Stimulated activated CD8-positive, alpha-beta memory T cell treated with anti-CD3 and anti-CD28 coated beads, Interleukin-4, amount 100 ng/mL, for 48 hours (primary cell): ENCODE results near the gene TNNC2.
"Not testable (repeated sequence)": the region's sequence is repeated elsewhere in the genome, so short reads cannot be mapped to it uniquely, and the experiment has no call there.

Source experiments
- DNase-seq: peaks from one replicate; pipeline ENCODE4 v3.0.0-alpha.2; 2020

Gene TNNC2

DNA sequence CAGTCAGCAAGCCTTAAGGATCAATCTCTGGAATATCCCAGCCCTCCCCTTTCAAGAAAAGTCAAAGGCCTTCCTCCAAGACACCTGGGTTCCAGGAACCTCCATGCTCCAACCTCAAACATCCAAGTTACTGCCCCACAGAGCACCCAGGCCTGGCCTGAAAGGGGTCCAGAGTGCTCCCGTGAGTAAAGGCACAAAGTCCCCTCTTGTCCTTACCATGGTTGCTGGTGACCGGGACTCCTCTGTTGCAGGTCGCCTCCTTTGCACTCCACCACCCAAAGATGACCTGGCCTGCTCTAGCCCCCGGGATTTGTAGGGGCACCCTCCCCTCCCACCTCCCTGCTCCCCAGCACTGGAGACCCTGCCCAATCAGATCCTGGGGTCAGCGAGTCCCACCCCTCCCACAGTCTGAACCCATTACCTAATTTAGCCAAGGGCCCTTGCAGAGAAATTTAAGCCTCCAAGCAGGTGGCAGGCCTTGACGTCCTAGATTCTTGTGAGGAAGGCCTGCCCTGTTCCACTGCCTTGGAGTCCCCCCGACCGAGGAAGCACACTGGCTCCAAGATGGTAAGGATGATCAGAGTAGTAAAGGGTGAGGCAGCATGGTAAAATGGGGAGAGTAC is at the start of gene TNNC2:
TSS of gene TNNC2 (minus strand) at position 283 of the 623 bp plus-strand sequence. CDS start at position 219, 64 bp downstream.
- DNase-seq: no peak

DNA sequence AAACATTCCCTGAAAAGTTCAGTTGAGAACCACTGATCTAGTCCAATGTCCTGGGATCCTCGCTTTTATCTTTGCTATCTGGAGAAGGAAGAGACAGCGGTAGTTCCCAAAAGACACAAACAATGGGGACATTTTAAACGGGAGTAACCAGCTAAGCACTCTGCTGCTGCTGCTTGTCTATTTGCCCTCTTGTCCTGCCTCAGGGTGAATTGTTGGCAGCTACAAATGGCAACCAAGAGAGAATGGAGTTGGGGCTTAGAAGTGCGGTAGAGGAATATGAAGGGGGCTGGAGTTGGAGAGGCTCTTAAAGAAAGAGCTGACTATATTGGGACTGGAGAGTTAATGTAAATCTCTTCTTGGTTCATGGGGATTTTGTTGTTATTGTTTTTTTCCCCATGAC is 47.5 kb upstream of the TNNC2 start:
- no peak for DNase-seq

DNA sequence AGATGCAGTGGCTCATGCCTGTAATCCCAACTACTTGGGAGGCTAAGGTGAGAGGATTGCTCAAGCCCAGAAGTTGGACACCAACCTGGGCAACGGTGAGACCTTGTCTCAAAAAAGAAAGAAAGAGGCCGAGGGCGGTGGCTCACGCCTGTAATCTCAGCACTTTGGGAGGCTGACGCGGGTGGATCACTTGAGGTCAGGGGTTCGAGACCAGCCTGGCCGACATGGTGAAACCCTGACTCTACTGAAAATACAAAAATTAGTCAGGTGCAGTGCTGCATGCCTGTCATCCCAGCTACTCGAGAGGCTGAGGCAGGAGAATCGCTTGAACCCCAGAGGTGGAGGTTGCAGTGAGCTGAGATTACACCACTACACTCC is 47.0 kb upstream of the TNNC2 start:
- not testable (repeated sequence) for DNase-seq

DNA sequence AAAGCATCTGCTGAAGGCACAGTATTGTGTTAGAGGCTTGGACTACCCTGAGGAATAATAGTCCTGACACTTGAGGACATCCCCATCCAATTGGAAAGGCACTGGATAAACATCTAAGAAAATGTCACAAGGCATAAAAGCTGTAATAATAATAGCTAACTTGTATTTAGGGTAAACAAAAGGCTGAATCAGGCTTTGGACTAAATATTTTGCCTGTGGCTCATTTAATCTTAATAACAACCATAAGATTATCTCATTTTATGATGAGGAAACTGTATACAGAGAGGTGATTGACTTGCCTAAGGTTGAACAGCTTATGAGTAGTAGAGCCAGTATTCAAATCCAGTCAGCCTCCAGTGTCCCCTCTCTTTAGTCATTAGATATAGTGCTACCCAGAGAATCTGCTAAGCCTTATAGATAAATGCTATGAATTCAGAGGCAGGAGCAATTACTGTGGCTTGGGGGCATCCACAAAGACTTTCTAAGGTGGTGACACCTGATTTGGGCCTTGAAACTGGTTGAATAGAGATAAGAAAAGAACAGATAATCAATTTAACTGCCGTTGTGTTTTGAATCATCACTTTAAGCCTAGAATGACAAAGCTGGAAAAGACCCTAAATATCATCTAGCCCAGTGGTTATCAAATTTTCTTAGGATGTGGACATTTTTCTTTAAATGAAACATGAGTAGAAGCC is 46.4 kb upstream of the TNNC2 start:
- DNase-seq: no peak

DNA sequence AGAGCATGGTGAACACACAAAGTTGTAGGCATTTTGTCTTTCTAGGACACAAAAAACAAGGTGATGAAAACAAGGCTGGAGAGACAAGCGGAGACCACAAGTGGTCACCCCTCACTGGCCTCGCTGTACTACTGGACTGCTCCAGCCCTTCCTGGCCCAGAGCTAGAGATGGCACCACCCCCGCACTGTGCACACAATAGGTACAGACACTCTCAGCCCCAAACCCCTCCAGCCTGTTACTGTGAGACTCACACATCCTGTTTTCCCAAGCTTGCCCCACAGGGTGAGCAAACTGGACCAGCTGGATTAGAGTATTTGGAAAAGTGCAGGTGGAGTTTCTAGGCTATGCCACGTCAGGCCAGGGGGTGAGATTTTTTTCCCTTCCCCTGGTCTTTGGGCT is 45.5 kb upstream of the TNNC2 start:
- DNase-seq: no peak

DNA sequence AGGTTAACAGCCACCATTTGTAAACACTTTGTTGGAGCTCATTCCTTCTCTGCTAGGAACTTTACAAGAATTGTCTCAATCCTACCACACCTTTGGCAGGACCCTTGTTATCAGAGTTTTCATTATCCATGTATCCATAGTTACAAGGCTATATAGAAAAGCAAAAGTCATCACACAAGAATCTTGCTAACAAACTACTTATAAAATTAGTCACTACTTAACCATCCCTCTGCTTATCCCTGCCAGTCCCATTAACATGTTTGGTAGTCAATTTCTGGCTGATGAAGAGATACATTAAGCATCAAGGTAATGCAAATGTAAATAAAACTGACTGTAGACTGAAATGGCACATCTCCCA is 40.7 kb upstream of the TNNC2 start:
- no peak for DNase-seq

DNA sequence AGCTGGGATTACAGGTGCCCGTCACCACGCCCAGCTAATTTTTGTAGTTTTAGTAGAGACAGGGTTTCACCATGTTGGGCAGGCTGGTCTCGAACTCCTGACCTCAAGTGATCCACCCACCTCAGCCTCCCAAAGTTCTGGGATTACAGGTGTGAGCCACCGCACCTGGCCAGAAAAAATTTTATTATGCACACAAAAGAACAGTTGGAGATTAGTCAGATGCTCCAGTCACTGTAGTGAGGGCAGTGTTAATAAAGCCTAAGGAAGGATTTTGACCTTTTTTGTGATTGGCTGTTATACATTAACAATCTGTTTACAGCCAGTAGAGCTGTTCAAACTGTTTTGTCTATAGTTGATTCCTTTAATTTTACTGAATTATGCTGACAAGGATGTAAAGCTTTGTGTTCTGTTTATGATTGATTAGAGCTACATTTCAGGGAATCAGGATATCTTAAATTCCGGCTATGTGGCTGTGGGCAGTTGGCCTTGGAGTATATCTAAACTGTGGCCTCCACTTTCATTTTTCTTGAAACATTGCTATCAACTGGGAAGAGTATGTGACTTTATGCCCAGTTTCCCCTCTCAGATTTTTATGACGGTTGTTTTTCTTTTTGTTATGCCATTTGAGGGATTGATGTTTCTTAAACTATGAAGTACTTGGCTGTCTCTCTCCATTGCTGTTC is 40.2 kb upstream of the TNNC2 start:
- DNase-seq: no peak

DNA sequence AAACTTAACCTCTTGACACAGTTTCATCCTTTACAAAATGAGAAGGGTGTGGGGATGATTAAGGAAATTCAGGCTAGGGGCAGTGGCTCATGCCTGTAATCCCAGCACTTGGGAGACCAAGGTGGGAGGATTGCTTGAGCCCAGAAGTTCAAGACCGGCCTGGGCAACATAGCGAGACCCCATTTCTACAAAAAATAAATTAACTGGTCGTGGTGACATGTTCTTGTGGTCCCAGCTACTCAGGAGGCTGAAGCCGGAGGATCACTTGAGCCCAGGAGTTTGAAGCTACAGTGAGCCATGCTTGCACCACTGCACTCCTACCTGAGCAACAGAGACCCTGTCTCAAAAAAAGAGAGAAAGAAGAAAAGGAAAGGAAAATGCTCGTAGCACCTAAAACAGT is 39.3 kb upstream of the TNNC2 start:
- no peak for DNase-seq

DNA sequence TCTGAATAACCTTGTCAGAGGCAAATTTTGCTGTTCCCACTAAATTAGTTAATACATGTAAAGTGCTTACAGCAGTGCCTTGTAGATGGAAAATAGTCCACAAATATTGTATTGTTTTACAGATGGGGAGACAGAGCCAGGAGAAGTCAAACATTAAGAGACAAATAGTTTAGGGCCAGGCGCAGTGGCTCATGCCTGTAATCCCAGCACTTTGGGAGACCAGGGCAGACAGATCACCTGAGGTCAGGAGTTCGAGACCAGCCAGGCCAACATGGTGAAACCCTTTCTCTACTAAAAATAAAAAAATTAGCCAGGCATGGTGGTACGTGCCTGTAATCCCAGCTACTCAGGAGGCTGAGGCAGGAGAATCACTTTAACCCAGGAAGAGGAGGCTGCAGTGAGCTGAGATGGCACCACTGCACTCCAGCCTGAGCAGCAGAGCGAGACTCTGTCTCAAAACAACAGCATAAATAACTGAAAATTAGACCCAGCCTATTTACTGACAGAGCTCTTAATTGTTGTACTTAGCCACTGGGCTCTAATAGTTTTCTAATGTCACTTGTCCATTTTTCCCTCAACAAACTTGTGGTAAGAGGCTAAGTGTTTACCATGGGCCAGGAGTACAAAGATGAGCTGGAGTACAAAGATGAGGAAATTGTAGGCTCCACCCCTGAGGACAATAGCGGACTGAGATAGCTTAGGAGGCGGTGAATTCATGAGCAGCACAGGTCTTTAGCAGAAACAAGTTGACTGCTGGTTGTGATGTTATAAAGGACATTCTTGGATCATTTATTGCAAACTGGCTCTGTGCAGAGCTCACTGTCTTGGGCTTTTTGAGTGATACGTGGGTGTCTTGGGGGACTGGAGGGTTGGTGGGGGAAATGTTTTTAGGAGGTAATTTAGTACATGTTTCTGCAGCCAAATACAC is 36.7 kb upstream of the TNNC2 start:
- no peak for DNase-seq

DNA sequence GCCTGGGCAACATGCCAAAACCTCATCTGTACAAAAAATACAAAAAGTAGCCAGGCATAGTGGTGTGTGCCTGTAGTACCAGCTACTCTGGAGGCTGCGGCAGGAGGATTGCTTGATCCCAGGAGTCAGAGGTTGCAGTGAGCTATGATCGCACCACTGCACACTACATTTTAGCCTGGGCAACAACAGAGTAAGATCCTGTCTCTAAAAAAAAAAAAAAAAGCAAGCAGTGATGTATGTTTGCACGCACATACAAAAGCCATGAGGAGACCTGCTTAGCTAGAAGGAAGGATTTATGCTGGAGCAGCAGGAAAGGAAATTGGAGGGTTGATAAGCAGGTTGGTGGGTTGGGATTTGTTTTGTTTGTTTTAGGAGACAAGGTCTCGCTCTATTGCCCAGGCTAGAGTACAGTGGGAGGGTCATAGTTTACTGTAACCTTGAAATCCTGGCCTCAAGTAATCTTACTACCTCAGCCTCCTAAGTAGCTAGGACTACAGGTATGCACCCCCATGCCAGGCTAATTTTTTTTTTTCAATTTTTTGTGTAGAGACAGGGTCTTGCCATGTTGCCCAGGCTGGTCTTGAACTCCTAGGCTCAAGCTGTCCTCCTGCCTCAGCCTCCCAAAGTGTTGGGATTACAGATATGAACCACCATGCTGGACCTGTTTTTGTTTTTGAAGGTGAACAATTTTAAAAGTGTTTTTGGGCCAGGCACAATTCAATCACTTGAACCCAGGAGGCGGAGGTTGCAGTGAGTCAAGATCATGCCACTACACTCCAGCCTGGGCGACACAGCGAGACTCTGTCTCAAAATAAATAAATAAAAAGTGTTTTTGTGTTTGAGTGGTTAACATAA is 34.3 kb upstream of the TNNC2 start:
- no peak for DNase-seq

DNA sequence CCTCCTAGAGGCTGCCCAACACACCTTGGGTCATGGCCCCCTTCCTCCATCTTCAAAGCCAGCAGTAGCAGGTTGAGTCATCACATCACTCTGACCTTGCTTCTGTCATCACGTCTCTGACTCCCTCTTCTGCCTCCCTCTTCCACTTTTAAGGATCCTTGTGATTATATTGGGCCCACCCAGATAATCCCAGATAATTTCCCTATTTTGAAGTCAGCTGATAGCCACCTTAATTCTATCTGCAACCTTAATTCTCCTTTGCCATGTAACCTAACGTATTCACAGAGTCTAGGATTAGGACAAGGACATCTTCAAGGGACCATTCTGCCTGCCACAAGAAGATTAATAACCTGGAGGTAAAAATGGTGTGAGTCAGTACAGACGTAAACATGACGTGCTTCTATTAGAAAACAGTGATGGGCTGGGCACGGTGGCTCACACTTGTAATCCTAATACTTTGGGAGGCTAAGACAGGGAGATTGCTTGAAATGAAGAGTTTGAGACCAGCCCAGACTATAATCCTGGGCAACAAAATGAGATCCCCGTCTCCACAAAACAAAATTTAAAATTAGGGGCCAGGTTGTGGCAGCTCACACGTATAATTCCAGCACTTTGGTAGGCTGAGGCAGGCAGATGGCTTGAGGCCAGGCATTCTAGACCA is 33.6 kb upstream of the TNNC2 start:
- DNase-seq: no peak

DNA sequence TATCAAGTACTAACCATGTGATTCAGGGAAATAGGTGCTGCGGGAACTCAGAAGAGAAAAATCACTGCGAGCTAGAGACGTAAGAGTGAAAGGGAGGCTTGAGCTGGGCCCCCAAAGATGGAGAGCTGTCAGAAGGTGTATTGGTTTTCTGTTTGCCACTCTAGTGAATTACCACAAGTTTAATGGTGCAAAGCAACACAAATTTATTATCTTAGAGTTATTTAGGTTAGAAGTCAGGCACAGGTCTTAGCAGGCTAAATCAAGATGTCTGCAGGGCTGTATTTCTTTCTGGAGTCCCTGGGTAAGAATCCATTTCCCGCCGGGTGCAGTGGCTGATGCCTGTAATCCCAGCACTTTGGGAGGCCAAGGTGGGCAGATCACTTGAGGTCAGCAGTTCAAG is 32.8 kb upstream of the TNNC2 start:
- DNase-seq: no peak

DNA sequence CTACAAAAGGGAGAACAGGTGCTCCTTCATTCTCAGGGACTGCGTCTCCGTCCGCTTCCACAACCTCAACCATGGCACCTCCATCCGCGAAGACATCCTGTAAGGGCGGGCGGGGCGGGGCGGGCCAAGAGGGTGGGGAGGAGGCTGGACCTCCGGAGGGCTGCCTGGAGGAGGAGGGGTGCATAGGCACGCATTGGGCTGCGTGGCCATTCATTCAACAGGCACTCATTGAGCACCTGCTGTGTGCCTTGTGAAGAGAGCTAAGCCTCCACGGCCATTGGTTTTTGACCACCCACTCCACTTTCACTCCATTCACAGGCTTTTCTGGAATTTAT is 30.7 kb upstream of the TNNC2 start:
- DNase-seq: no peak

DNA sequence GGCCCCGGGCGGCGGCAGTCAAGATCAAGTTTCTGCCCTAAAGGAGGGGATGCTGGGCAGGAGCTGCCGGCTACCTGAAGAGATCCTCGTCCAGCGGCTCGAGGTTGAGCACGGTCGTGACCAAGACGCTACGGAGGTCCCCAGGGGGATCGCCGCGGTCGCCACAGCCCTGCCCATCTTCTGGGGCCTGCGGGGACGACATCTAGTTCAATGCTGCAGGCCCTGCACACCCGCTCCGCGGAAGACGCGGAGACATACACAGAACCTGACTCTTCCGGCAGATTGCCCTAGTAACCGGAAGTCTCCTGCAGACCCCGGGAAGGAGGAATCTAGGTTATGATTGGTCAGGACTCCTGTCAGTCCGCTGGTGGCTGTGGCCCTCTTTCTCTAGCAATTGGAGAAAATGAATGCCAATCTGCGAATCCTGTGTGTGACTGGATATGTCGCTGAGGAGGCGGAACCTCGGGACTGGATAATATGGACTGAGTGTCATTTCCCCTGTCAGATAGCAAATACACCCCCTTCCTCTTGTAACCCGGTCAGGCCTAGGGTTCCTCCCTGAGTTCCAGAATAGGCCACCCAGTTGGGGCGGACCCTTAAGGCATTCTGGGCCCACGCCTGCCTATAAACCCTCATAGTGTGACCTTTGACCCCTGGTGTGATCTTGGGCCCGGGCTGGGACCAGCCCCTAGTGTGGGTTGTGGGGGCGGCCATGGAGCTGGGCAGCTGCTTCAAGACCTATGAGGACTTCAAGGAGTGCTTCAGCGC is 30.2 kb upstream of the TNNC2 start, which contains the start of the genes ACOT8 and ZSWIM3:
TSS of gene ACOT8 (minus strand) at position 279 of the 768 bp plus-strand sequence. CDS start at position 202, 77 bp downstream.
TSS of gene ZSWIM3 (plus strand) at position 501 of the 768 bp plus-strand sequence. CDS start at position 713, 212 bp downstream.
- DNase-seq: peak; percentile 91

DNA sequence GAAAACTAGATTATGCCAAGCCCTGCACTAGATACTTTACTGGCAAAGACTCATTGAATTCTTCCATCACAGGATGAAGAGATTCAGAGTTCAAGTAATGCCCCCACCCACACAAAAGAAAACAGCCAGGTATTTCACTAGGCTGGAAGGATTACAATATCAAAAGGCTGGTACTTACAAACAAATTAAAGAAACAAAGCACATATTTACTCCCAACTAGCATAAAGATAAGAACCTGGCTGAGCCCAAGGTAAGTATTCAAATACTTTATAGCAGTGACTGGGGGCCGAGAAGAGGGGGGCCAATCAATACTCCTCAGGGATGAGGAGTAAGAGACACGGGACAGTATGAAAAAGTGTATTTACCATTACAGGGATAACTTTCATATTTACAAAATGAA is 26.4 kb upstream of the TNNC2 start:
- DNase-seq: no peak

DNA sequence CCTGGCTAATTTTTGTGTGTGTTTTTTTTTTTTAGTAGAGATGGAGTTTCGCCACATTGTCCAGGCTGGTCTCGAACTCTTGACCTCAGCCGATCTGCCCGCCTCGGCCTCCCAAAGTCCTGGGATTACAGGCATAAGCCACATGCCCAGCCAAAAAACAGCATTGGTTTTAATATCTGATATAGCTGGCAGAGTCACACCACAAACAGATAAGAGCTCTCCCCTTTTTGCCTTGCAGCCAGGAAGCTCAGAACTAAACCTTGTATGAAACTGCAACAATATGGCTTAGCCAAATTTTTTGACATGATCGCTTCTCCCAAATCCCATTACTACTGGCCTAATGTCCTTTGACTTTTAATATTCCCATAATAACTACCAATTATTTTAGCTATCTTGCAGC is 25.2 kb upstream of the TNNC2 start:
- no peak for DNase-seq

DNA sequence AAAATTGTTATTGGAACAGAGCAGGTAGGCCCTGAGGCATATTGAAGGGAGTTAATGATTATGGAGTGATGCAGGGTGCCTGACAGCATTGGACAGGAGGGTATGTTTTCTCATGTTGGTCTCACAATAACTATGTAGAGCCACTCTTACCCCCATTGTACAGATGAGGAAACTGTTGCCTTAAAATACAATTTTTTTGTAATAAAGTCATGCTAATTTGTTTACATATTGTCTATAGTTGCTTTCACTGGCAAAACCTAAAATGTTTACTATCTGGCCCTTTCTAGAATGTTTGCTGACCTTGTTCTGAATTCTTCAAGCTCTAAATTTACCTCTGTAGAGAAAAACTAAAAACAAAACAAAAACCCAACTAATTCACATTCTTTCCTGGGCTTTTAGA is 24.4 kb upstream of the TNNC2 start:
- DNase-seq: no peak

DNA sequence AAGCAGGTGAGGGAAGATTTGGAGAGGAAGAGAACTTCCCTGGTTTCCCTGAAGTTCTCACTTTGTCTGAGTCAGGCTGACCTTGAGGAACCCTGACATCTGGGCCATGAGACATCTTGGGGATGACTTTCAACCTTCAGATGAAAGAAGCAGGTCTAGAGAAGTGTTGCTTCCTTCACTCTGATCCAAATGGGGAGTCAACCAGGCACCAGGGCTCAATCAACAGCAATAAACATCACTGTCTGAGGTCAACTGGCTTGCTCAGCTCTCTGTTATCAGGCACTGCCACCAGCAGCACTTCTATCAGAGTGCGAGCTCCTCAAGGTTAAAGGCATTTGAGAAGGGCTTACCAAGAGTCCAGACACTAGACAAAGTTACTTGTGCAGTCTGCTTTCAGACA is 23.8 kb upstream of the TNNC2 start:
- no peak for DNase-seq

DNA sequence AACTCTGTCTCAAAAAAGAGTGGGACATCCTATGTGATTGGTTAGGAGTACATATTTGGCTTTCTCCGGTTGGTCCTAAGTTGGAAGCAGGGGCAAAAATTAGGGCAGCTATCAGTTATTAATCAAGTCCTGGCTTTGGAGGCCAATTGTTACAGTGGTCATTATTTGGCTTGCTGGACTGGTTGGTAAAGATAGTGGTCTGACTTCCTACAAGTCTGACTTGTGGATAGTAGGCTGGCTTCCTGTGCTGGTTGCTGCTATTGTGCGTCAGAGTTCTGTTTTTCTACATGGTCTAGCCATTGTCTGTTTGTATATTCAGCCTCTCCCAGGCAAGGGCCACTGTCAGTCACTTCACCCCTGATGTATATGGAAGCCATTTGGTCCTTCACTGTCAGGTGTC is 23.1 kb upstream of the TNNC2 start:
- no peak for DNase-seq

DNA sequence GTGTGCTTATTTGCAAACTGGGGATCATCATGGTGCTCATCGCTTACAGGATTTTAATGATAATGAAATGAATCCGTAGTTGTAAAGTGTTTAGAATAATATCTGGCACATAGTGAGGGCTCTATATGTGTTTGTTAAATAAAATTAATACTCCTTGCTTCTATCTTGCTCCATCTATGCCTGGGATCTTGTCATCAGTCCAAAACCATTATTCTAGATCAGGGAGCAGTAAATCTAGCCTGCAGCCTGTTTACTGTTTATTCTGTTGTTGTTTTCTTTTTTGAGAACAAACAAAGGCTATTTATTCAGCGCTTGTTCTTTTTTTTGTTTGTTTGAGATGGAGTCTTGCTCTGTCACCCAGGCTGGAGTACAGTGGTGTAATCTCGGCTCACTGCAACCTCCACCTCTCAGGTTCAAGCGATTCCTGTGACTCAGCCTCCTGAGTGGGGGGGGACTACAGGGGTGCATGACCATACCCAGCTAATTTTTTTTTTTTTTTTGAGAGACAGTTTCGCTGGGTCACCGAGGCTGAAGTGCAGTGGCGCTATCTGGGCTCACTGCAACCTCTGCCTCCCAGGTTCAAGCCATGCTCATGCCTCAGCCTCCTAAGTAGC is 22.0 kb upstream of the TNNC2 start:
- DNase-seq: no peak
